Uterus (tissue), 2 donors: ENCODE data around the gene ALDH4A1.

ENCODE experiments used
- POLR2A ChIP-seq, 2 donors: fragments of 450-650 bp; IDR thresholded peaks; one replicate each; pipeline ENCODE4 v1.6.1; 2016; ENCODE audit warnings: antibody characterized with exemption in 2 of 2, mild to moderate bottlenecking in 1 of 2, moderate library complexity in 1 of 2
- TF ChIP-seq, protein P1 (sequence below), 4 experiments: fragments of 200-600 bp in 2 of 4; fragments of 450-650 bp in 2 of 4; sonication (generic) in 2 of 4; IDR thresholded peaks; one replicate each; pipeline ENCODE4 v1.5.1; 2016 to 2019; ENCODE audit warnings: antibody characterized with exemption in 4 of 4, mild to moderate bottlenecking in 2 of 4, moderate library complexity in 1 of 4

DNA sequence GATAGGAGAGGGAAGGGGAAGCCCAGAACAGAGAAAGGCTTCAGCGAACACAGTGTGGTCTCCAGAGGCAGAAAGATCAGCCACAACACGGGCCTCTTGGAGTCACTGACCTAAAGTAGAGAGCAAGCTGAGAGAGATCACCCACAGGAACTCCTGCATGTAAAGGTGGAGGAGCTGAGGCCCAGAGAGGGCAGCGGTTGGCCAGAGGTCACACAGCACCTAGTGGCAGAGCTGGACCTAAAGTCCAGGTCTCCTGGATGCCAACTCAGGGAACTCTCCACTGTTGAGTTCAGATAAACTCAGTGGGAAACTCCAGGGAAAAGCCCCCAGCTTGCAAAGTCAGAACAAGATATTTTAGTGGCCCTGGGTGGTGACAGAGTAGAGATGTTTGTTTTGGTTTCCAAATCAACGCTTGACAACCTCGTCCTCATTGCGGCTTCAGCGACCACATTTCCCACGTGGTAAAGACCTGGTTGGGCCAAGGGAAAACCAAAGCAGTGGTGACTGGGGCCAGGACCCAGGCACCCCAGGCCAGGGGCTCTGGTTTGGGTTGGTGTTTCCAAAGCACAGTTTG is 49.5 kb upstream of the ALDH4A1 start:
- TF ChIP-seq, protein P1, sequence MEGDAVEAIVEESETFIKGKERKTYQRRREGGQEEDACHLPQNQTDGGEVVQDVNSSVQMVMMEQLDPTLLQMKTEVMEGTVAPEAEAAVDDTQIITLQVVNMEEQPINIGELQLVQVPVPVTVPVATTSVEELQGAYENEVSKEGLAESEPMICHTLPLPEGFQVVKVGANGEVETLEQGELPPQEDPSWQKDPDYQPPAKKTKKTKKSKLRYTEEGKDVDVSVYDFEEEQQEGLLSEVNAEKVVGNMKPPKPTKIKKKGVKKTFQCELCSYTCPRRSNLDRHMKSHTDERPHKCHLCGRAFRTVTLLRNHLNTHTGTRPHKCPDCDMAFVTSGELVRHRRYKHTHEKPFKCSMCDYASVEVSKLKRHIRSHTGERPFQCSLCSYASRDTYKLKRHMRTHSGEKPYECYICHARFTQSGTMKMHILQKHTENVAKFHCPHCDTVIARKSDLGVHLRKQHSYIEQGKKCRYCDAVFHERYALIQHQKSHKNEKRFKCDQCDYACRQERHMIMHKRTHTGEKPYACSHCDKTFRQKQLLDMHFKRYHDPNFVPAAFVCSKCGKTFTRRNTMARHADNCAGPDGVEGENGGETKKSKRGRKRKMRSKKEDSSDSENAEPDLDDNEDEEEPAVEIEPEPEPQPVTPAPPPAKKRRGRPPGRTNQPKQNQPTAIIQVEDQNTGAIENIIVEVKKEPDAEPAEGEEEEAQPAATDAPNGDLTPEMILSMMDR (IDR thresholded peaks at IDR 0.05) = no peak
- no peak for TF ChIP-seq POLR2A (IDR thresholded peaks at IDR 0.05)
